Measurements from ENCODE around the gene E2F7.

DNA sequence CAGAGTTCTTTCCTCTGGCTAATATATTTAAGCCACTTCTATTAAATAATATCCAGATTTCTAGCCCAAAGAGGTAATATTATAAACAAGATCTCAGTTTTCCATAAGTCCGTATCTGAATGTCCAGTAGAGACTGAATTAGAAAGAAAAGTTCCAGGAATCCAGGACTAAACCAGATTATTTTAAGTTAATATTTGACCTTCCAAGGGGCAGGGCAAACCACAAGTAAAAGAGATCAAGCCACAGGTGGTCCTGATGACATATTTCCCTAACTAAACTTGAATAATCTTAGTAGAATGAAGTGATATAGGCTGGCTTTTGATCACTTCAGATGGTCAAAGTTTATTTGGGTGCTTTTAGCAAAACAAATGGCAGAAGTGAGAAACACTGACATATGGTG lies 43.3 kb upstream of the E2F7 start:
- TF ChIP-seq, protein P1, sequence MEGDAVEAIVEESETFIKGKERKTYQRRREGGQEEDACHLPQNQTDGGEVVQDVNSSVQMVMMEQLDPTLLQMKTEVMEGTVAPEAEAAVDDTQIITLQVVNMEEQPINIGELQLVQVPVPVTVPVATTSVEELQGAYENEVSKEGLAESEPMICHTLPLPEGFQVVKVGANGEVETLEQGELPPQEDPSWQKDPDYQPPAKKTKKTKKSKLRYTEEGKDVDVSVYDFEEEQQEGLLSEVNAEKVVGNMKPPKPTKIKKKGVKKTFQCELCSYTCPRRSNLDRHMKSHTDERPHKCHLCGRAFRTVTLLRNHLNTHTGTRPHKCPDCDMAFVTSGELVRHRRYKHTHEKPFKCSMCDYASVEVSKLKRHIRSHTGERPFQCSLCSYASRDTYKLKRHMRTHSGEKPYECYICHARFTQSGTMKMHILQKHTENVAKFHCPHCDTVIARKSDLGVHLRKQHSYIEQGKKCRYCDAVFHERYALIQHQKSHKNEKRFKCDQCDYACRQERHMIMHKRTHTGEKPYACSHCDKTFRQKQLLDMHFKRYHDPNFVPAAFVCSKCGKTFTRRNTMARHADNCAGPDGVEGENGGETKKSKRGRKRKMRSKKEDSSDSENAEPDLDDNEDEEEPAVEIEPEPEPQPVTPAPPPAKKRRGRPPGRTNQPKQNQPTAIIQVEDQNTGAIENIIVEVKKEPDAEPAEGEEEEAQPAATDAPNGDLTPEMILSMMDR (IDR thresholded peaks at IDR 0.05; ENCODE audit: poor library complexity, severe bottlenecking) = no peak
- no peak for TF ChIP-seq EZH2 (IDR thresholded peaks at IDR 0.05; ENCODE audit: borderline replicate concordance, insufficient read depth, low read length, poor library complexity, severe bottlenecking)
- TF ChIP-seq TAF1 (IDR thresholded peaks at IDR 0.05; ENCODE audit: low read depth) = no peak
- TF ChIP-seq, protein P2, sequence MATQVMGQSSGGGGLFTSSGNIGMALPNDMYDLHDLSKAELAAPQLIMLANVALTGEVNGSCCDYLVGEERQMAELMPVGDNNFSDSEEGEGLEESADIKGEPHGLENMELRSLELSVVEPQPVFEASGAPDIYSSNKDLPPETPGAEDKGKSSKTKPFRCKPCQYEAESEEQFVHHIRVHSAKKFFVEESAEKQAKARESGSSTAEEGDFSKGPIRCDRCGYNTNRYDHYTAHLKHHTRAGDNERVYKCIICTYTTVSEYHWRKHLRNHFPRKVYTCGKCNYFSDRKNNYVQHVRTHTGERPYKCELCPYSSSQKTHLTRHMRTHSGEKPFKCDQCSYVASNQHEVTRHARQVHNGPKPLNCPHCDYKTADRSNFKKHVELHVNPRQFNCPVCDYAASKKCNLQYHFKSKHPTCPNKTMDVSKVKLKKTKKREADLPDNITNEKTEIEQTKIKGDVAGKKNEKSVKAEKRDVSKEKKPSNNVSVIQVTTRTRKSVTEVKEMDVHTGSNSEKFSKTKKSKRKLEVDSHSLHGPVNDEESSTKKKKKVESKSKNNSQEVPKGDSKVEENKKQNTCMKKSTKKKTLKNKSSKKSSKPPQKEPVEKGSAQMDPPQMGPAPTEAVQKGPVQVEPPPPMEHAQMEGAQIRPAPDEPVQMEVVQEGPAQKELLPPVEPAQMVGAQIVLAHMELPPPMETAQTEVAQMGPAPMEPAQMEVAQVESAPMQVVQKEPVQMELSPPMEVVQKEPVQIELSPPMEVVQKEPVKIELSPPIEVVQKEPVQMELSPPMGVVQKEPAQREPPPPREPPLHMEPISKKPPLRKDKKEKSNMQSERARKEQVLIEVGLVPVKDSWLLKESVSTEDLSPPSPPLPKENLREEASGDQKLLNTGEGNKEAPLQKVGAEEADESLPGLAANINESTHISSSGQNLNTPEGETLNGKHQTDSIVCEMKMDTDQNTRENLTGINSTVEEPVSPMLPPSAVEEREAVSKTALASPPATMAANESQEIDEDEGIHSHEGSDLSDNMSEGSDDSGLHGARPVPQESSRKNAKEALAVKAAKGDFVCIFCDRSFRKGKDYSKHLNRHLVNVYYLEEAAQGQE (IDR thresholded peaks at IDR 0.05; ENCODE audit: borderline replicate concordance) = no peak
- no peak for TF ChIP-seq POLR2AphosphoS5 (IDR thresholded peaks at IDR 0.05)
- TF ChIP-seq RAD21 (conservative IDR thresholded peaks at IDR 0.05) = no peak
- no peak for TF ChIP-seq EP300 (conservative IDR thresholded peaks at IDR 0.05; ENCODE audit: poor library complexity, severe bottlenecking)

Measured in neural cell (in vitro differentiated cells).